Measurements from ENCODE around the gene ACOT4. TPM values are rescaled to one million over a fixed set of nuclear protein-coding genes. Genes with fewer than 3 reads are reported as not detected.
A peak's percentile ranks its signal among the peaks of the same experiment; 100 is the strongest.
"Not testable (repeated sequence)": the region's sequence is repeated elsewhere in the genome, so short reads cannot be mapped to it uniquely, and the experiment has no call there.

The ACOT4 gene
- total RNA-seq, 5 donors from 2014 or later (not counting 1 experiment from before 2014, with no cell fraction given): 0.55 to 1.6 (median 1.2) TPM

DNA sequence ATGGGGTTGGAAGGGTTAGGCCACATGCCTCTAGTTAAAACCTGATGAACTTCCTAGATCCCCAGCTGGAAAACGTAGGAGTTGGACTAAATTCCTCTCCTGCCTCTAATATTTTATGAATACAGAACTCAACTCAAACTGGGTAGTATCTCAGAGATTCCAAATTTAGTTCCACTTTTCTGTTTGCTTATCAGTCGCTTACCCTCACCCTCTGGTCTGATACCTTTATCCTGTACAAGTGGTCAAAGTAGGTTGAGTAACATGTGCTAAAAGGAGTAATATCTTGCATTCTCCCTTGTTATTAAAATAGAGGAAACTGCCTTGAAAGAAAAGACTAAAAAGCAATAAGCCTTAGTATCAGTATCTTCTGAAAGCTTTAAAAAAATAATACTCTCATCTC is 34.5 kb upstream of the ACOT4 start:
- DNase-seq; H3K9me3 Mint-ChIP-seq; POLR2A ChIA-PET; H3K4me3 ChIP-seq (ENCODE audit: control insufficient read depth in 1 of 2, extremely low read depth in 1 of 2, low read length in 1 of 2); H3K27me3 Mint-ChIP-seq; ATAC-seq (replicated peaks in 1 of 4); H3K27ac ChIP-seq (ENCODE audit: low read length); H3K36me3 Mint-ChIP-seq; CTCF ChIA-PET; H3K36me3 ChIP-seq (ENCODE audit: control insufficient read depth in 2 of 2, extremely low read depth in 1 of 2, insufficient read depth in 1 of 2, low read length in 1 of 2); H3K4me1 Mint-ChIP-seq; H3K27me3 ChIP-seq (replicated peaks in 1 of 2; ENCODE audit: control insufficient read depth in 2 of 2, extremely low read depth in 1 of 2, insufficient read depth in 2 of 2, low read length in 1 of 2); H3K9me3 ChIP-seq; H3K27ac Mint-ChIP-seq; H3K4me1 ChIP-seq (ENCODE audit: control insufficient read depth in 1 of 2, extremely low read depth in 1 of 2, insufficient read depth in 2 of 2, low read length in 2 of 2); H3K4me3 Mint-ChIP-seq: not testable (repeated sequence)
- WGBS (ENCODE audit: insufficient coverage): no CpG with 5 or more reads among the region's 2 CpGs

DNA sequence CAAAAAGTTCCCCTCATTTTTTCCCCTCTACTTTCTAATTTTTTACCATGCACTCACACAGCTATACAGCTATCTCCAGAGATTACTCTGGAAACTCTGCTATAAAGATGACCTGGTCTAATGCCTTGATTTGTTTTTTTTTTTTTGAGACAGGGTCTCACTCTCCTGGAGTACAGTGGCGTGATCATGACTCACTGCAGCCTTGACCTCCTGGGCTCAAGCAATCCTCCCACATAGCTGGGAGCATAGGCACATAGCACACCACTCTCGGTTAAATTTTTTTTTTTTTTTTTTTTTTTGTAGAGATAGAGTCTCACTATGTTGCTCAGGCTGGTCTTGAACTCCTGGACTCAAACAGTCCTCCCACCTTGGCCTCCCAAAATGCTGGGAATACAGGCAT is 33.4 kb upstream of the ACOT4 start:
- no CpG with 5 or more reads among the region's 2 CpGs for WGBS (ENCODE audit: insufficient coverage)
- CTCF ChIA-PET: interaction anchor here in 1 of 2 donors (0.6 kb wide), 1 partner anchor 273 kb away, joined by 3 read pairs; no protein-coding TSS in a partner anchor
- H3K4me3 ChIP-seq (ENCODE audit: control insufficient read depth in 1 of 2, extremely low read depth in 1 of 2, low read length in 1 of 2); H3K9me3 ChIP-seq; H3K36me3 ChIP-seq (ENCODE audit: control insufficient read depth in 2 of 2, extremely low read depth in 1 of 2, insufficient read depth in 1 of 2, low read length in 1 of 2); H3K27ac ChIP-seq (ENCODE audit: low read length); H3K27me3 Mint-ChIP-seq; POLR2A ChIA-PET; H3K4me3 Mint-ChIP-seq; H3K4me1 Mint-ChIP-seq; H3K4me1 ChIP-seq (ENCODE audit: control insufficient read depth in 1 of 2, extremely low read depth in 1 of 2, insufficient read depth in 2 of 2, low read length in 2 of 2); H3K27ac Mint-ChIP-seq; H3K27me3 ChIP-seq (replicated peaks in 1 of 2; ENCODE audit: control insufficient read depth in 2 of 2, extremely low read depth in 1 of 2, insufficient read depth in 2 of 2, low read length in 1 of 2); DNase-seq; ATAC-seq (replicated peaks in 1 of 4): not testable (repeated sequence)
- H3K9me3 Mint-ChIP-seq: peaks cover 0 to 14% (median 8%) of the 10 kb centered on the region in 3 donors
- peaks cover 11% of the 10 kb centered on the region for H3K36me3 Mint-ChIP-seq

DNA sequence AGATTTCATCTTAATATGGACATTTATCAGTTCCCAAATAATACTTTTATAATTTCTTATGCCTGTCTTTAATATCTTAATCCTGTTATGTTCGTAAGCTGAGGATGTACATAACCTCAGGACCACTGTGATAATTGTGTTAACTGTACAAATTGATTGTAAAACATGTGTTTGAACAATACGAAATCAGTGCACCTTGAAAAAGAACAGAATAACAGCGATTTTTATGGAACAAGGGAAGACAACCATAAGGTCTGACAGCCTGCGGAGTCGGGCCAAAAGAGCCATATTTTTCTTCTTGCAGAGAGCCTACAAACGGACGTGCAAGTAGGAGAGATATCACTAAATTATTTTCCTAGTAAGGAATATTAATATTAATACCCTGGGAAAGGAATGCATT is 29.4 kb upstream of the ACOT4 start:
- H3K9me3 ChIP-seq; H3K4me3 ChIP-seq (ENCODE audit: control insufficient read depth in 1 of 2, extremely low read depth in 1 of 2, low read length in 1 of 2); H3K36me3 ChIP-seq (ENCODE audit: control insufficient read depth in 2 of 2, extremely low read depth in 1 of 2, insufficient read depth in 1 of 2, low read length in 1 of 2); ATAC-seq (replicated peaks in 1 of 4); DNase-seq; H3K27ac ChIP-seq (ENCODE audit: low read length); H3K4me3 Mint-ChIP-seq; H3K27me3 Mint-ChIP-seq; CTCF ChIA-PET; POLR2A ChIA-PET; H3K27me3 ChIP-seq (replicated peaks in 1 of 2; ENCODE audit: control insufficient read depth in 2 of 2, extremely low read depth in 1 of 2, insufficient read depth in 2 of 2, low read length in 1 of 2); H3K27ac Mint-ChIP-seq: not testable (repeated sequence)
- H3K36me3 Mint-ChIP-seq: peaks cover 26% of the 10 kb centered on the region
- peaks cover 0 to 16% of the 10 kb centered on the region in 2 experiments for H3K4me1 ChIP-seq (ENCODE audit: control insufficient read depth in 1 of 2, extremely low read depth in 1 of 2, insufficient read depth in 2 of 2, low read length in 2 of 2)
- 100% methylated on average over 1 of the region's 7 CpGs for WGBS (ENCODE audit: insufficient coverage)
- H3K9me3 Mint-ChIP-seq: peaks cover 0 to 14% (median 6%) of the 10 kb centered on the region in 3 donors
- peaks cover 20 to 24% (median 21%) of the 10 kb centered on the region in 3 donors for H3K4me1 Mint-ChIP-seq

DNA sequence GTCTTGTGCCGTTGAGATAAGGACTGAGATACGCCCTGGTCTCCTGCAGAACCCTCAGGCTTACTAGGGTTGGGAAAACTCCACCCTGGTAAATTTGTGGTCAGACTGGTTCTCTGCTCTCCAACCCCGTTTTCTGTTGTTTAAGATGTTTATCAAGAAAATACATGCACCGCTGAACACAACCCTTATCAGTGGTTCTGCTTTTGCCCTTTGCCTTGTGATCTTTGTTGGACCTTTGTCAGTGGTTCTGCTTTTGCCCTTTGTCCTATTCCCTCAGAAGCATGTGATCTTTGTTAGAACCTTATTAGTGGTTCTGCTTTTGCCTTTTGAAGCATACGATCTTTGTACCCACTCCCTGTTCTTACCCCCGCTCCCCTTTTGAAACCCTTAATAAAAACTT is 29.0 kb upstream of the ACOT4 start:
- H3K9me3 ChIP-seq; H3K27ac ChIP-seq (ENCODE audit: low read length); H3K27me3 Mint-ChIP-seq; DNase-seq; H3K36me3 ChIP-seq (ENCODE audit: control insufficient read depth in 2 of 2, extremely low read depth in 1 of 2, insufficient read depth in 1 of 2, low read length in 1 of 2); CTCF ChIA-PET; H3K27me3 ChIP-seq (replicated peaks in 1 of 2; ENCODE audit: control insufficient read depth in 2 of 2, extremely low read depth in 1 of 2, insufficient read depth in 2 of 2, low read length in 1 of 2); H3K27ac Mint-ChIP-seq; H3K4me3 ChIP-seq (ENCODE audit: control insufficient read depth in 1 of 2, extremely low read depth in 1 of 2, low read length in 1 of 2); ATAC-seq (replicated peaks in 1 of 4); H3K4me3 Mint-ChIP-seq: not testable (repeated sequence)
- H3K4me1 ChIP-seq (ENCODE audit: control insufficient read depth in 1 of 2, extremely low read depth in 1 of 2, insufficient read depth in 2 of 2, low read length in 2 of 2): peaks cover 3 to 21% of the 10 kb centered on the region in 2 experiments
- Mint-ChIP-seq H3K9me3 (peaks cover 0 to 14% (median 6%) of the 10 kb centered on the region in 3 donors), H3K36me3 (peaks cover 30% of the 10 kb centered on the region), H3K4me1 (peaks cover 24 to 28% (median 26%) of the 10 kb centered on the region in 3 donors)
- 95% methylated on average over 3 of the region's 6 CpGs for WGBS (ENCODE audit: insufficient coverage)
- POLR2A ChIA-PET: interaction anchor here in 1 of 2 donors (0.6 kb wide), 1 partner anchor 79 kb away, joined by 10 read pairs; no protein-coding TSS in a partner anchor

DNA sequence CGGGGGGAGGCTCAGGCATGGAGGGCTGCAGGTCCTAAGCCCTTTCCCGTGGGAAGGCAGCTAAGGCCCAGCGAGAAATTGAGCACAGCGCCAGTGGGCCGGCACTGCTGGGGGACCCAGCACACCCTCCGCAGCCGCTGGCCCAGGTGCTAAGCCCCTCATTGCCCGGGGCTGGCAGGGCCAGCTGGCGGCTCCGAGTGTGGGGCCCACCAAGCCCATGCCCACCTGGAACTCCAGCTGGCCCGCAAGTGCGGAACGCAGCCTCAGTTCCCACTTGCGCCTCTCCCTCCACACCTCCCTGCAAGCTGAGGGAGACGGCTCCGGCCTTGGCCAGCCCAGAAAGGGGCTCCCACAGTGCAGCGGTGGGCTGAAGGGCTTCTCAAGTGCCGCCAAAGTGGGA is 25.2 kb upstream of the ACOT4 start:
- Mint-ChIP-seq H3K4me3 (peak overlapping the region in 1 of 3 donors; percentile 86), H3K4me1 (peaks cover 46 to 51% (median 50%) of the 10 kb centered on the region in 3 donors), H3K9me3 (peaks cover 0 to 14% (median 6%) of the 10 kb centered on the region in 3 donors), H3K36me3 (peaks cover 31% of the 10 kb centered on the region)
- CTCF ChIA-PET; H3K36me3 ChIP-seq (ENCODE audit: control insufficient read depth in 2 of 2, extremely low read depth in 1 of 2, insufficient read depth in 1 of 2, low read length in 1 of 2); H3K27me3 ChIP-seq (replicated peaks in 1 of 2; ENCODE audit: control insufficient read depth in 2 of 2, extremely low read depth in 1 of 2, insufficient read depth in 2 of 2, low read length in 1 of 2); H3K27me3 Mint-ChIP-seq; H3K4me3 ChIP-seq (ENCODE audit: control insufficient read depth in 1 of 2, extremely low read depth in 1 of 2, low read length in 1 of 2); H3K9me3 ChIP-seq; POLR2A ChIA-PET; ATAC-seq (replicated peaks in 1 of 4); DNase-seq; H3K27ac ChIP-seq (ENCODE audit: low read length); H3K27ac Mint-ChIP-seq: not testable (repeated sequence)
- 93% methylated on average over 16 of the region's 18 CpGs for WGBS (ENCODE audit: insufficient coverage)
- peaks cover 4 to 48% of the 10 kb centered on the region in 2 experiments for H3K4me1 ChIP-seq (ENCODE audit: control insufficient read depth in 1 of 2, extremely low read depth in 1 of 2, insufficient read depth in 2 of 2, low read length in 2 of 2)

DNA sequence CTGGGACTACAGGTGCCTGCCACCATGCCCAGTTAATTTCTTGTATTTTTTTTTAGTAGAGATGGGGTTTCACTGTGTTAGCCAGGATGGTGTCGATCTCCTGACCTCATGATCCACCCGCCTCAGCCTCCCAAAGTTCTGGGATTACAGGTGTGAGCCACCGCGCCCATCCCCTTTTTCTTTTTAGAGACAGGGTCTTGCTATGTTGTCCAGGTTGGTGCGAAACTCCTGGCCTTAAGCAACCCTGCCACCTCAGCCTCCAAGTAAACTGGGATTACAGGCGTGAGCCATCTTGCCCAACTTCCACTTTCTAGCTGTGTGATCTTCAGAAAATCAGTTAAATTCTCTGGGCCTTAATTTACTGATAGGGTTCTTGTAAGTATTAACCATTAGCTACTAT is 24.7 kb upstream of the ACOT4 start:
- Mint-ChIP-seq H3K27ac (peak overlapping the region; percentile 93 to 94), H3K4me1 (peaks cover 42 to 51% (median 50%) of the 10 kb centered on the region in 3 donors), H3K36me3 (peaks cover 27% of the 10 kb centered on the region), H3K9me3 (peaks cover 0 to 11% (median 6%) of the 10 kb centered on the region in 3 donors), H3K4me3 (peak overlapping the region; percentile 86 to 93 (median 93))
- H3K4me3 ChIP-seq (ENCODE audit: control insufficient read depth in 1 of 2, extremely low read depth in 1 of 2, low read length in 1 of 2); H3K27me3 ChIP-seq (replicated peaks in 1 of 2; ENCODE audit: control insufficient read depth in 2 of 2, extremely low read depth in 1 of 2, insufficient read depth in 2 of 2, low read length in 1 of 2); ATAC-seq (replicated peaks in 1 of 4); DNase-seq; H3K27ac ChIP-seq (ENCODE audit: low read length); CTCF ChIA-PET; H3K27me3 Mint-ChIP-seq; H3K36me3 ChIP-seq (ENCODE audit: control insufficient read depth in 2 of 2, extremely low read depth in 1 of 2, insufficient read depth in 1 of 2, low read length in 1 of 2); H3K9me3 ChIP-seq: not testable (repeated sequence)
- POLR2A ChIA-PET: interaction anchor here in 1 of 2 donors (0.7 kb wide), 1 partner anchor 46 kb away, joined by 9 read pairs; no protein-coding TSS in a partner anchor
- 100% methylated on average over 5 of the region's 6 CpGs for WGBS (ENCODE audit: insufficient coverage)
- H3K4me1 ChIP-seq (ENCODE audit: control insufficient read depth in 1 of 2, extremely low read depth in 1 of 2, insufficient read depth in 2 of 2, low read length in 2 of 2): peaks cover 4 to 48% of the 10 kb centered on the region in 2 experiments

All from T-cell (primary cell).